ENCODE results near the gene MRPS21. TPM values are rescaled to one million over a fixed set of nuclear protein-coding genes. Genes with fewer than 3 reads are reported as not detected.
A peak's percentile ranks its signal among the peaks of the same experiment; 100 is the strongest.

Gene MRPS21
- total RNA-seq, 4 donors from 2014 or later = 27.4 to 61.0 (median 48.6) TPM

- H3K27ac ChIP-seq = peak within 1 kb of the TSS; percentile 76 to 96 (median 79)
- no peaks in the 10 kb centered on the region for H3K9me3 ChIP-seq
- peak in 1 of 2 donors; percentile 64 for TF ChIP-seq POLR2A (IDR thresholded peaks at IDR 0.05)
- TF ChIP-seq CTCF (IDR thresholded peaks at IDR 0.05) = no peak
- H3K4me3 ChIP-seq (replicated peaks in 1 of 3) = peak within 1 kb of the TSS; percentile 69 to 99 (median 93)
- H3K27me3 ChIP-seq = no peaks in the 10 kb centered on the region
- WGBS, 2 donors = 1% methylated on average over 29 to 45 of the region's 49 CpGs
- intact Hi-C loops (cut with DNase I) = no loop called here
- DNase-seq = peak; percentile 96 to 98
- H3K36me3 ChIP-seq = peaks cover 17 to 20% of the 10 kb centered on the region in 2 donors
- H3K4me1 ChIP-seq = peaks cover 7 to 19% of the 10 kb centered on the region in 2 donors
These were observed 24.8 kb upstream of the MRPS21 start, which contains the start of gene APH1A for GRCh38 chr1:150268705-150269403. APH1A (minus strand) TSS chr1:150269016; CDS start chr1:150268810, 206 bp downstream.

GRCh38 chr1:150269451-150269850, 24.2 kb upstream of the MRPS21 start:
- H3K27me3 ChIP-seq = no peaks in the 10 kb centered on the region
- intact Hi-C loops (cut with DNase I) = no loop called here
- peak overlapping the region in 2 of 3 donors; percentile 18 to 69 for H3K4me3 ChIP-seq (replicated peaks in 1 of 3)
- peaks cover 16 to 17% of the 10 kb centered on the region in 2 donors for H3K36me3 ChIP-seq
- TF ChIP-seq POLR2A (IDR thresholded peaks at IDR 0.05) = no peak
- TF ChIP-seq CTCF (IDR thresholded peaks at IDR 0.05) = no peak
- peak overlapping the region; percentile 41 to 96 (median 79) for H3K27ac ChIP-seq
- peaks cover 7 to 19% of the 10 kb centered on the region in 2 donors for H3K4me1 ChIP-seq
- no peaks in the 10 kb centered on the region for H3K9me3 ChIP-seq
- DNase-seq = no peak
- WGBS, 2 donors = 37 to 38% methylated on average over 10 of the region's 10 CpGs

- TF ChIP-seq POLR2A (IDR thresholded peaks at IDR 0.05) (no peak), CTCF (IDR thresholded peaks at IDR 0.05) (no peak)
- Histone ChIP-seq H3K4me1 (peaks cover 7 to 19% of the 10 kb centered on the region in 2 donors), H3K4me3 (replicated peaks in 1 of 3) (no peak overlapping the region), H3K36me3 (peaks cover under 1% of the 10 kb centered on the region in 2 donors), H3K27ac (no peak overlapping the region), H3K27me3 (no peaks in the 10 kb centered on the region), H3K9me3 (no peaks in the 10 kb centered on the region)
- no peak for DNase-seq
- intact Hi-C loops (cut with DNase I) = no loop called here
- WGBS, 2 donors = 95% methylated on average over 7 of the region's 7 CpGs
These were observed 22.2 kb upstream of the MRPS21 start for GRCh38 chr1:150271291-150271959.

GRCh38 chr1:150273311-150273710, 20.4 kb upstream of the MRPS21 start:
- no peak for TF ChIP-seq POLR2A (IDR thresholded peaks at IDR 0.05)
- TF ChIP-seq CTCF (IDR thresholded peaks at IDR 0.05) = no peak
- Histone ChIP-seq H3K27me3 (no peaks in the 10 kb centered on the region), H3K4me1 (peaks cover 0 to 7% of the 10 kb centered on the region in 2 donors), H3K4me3 (replicated peaks in 1 of 3) (no peak overlapping the region), H3K36me3 (no peaks in the 10 kb centered on the region), H3K9me3 (no peaks in the 10 kb centered on the region), H3K27ac (peak overlapping the region in 1 of 3 donors; percentile 30)
- 47 to 78% methylated on average over 1 of the region's 1 CpG for WGBS, 2 donors
- DNase-seq = no peak
- intact Hi-C loops (cut with DNase I) = no loop called here

All from thyroid gland (tissue), 4 donors.